Measurements from ENCODE around the gene CEP126.

Gene CEP126

DNA sequence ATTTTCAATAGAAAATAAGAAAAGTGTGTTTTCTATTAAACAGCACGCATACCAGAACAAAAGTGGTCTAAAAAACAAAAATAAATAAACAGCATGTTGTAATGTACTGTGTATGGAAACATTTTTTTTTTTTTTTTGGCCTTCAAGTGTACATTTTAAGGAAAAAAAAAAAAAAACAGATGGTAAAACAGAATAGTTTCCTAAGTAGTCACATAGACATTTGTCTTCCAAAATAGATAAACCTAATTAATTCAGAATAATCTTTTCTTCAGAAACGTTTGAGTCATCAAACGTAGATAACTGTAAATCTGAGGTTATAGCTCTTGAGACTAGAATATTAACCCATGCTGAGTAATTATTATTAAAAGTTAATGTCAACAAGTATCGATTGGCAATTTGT lies 132.0 kb downstream of the CEP126 start:
- no peaks in the 10 kb centered on the region for H3K79me2 ChIP-seq
- H3K9me3 ChIP-seq (ENCODE audit: control insufficient read depth, low read length): no peaks in the 10 kb centered on the region
- H3K27me3 ChIP-seq (ENCODE audit: control insufficient read depth, insufficient read depth, low read length): no peaks in the 10 kb centered on the region
- TF ChIP-seq, protein P1, sequence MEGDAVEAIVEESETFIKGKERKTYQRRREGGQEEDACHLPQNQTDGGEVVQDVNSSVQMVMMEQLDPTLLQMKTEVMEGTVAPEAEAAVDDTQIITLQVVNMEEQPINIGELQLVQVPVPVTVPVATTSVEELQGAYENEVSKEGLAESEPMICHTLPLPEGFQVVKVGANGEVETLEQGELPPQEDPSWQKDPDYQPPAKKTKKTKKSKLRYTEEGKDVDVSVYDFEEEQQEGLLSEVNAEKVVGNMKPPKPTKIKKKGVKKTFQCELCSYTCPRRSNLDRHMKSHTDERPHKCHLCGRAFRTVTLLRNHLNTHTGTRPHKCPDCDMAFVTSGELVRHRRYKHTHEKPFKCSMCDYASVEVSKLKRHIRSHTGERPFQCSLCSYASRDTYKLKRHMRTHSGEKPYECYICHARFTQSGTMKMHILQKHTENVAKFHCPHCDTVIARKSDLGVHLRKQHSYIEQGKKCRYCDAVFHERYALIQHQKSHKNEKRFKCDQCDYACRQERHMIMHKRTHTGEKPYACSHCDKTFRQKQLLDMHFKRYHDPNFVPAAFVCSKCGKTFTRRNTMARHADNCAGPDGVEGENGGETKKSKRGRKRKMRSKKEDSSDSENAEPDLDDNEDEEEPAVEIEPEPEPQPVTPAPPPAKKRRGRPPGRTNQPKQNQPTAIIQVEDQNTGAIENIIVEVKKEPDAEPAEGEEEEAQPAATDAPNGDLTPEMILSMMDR (IDR thresholded peaks at IDR 0.05): no peak
- H3K4me2 ChIP-seq (ENCODE audit: low read length): peak overlapping the region; percentile 71
- no peaks in the 10 kb centered on the region for H3K4me1 ChIP-seq
- peak overlapping the region; percentile 40 for H3K4me3 ChIP-seq (ENCODE audit: low read depth, low read length)
- no peak overlapping the region for H3K9ac ChIP-seq
- H3K27ac ChIP-seq: no peak overlapping the region
- peak overlapping the region; percentile 86 for H2AFZ ChIP-seq
- no peaks in the 10 kb centered on the region for H3K36me3 ChIP-seq (ENCODE audit: control insufficient read depth, insufficient read depth, low read length)

DNA sequence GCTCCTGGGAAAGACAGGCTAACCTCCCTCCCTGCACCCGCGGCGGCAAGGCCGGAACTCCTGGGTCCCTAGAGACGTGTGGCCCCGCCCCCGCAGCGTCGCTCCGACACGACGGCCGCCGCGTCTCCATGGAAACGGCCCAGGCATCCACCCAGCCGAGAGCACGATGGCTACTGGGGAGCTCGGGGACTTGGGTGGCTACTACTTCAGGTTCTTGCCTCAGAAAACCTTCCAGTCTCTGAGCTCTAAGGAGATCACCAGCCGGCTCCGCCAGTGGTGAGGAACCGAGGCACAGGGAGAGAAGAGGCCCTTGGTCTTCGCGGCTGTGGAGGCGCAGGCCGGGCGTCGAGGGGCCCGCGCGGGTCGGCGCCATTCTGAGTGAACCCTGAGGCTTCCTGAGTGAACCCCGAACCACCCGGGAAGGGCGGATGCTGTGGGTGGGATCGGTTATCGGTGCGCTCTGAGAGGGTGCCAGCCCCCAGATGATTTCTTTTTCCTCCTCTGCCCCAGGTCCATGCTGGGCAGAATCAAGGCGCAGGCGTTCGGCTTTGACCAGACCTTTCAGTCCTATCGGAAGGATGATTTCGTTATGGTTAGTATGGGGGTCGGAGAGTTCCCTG lies 132.6 kb downstream of the CEP126 start, which contains the start of gene CFAP300:
CFAP300 (plus strand) TSS at position 133 of the 620 bp plus-strand sequence; CDS start at position 167, 34 bp downstream.
- Histone ChIP-seq H3K27ac (peak within 1 kb of the TSS; percentile 19), H3K4me3 (ENCODE audit: low read depth, low read length) (peak within 1 kb of the TSS; percentile 40), H3K27me3 (ENCODE audit: control insufficient read depth, insufficient read depth, low read length) (no peaks in the 10 kb centered on the region), H3K9me3 (ENCODE audit: control insufficient read depth, low read length) (no peaks in the 10 kb centered on the region), H3K9ac (no peak within 1 kb of the TSS), H3K79me2 (no peaks in the 10 kb centered on the region), H3K36me3 (ENCODE audit: control insufficient read depth, insufficient read depth, low read length) (no peaks in the 10 kb centered on the region), H3K4me1 (no peaks in the 10 kb centered on the region), H3K4me2 (ENCODE audit: low read length) (peak within 1 kb of the TSS; percentile 71), H2AFZ (peak within 1 kb of the TSS; percentile 86)
- TF ChIP-seq, protein P1 (IDR thresholded peaks at IDR 0.05): no peak

Data from parathyroid adenoma (tissue), 2 donors.